ELR (cell line): Measurements from ENCODE around the gene CRELD1.
A peak's percentile ranks its signal among the peaks of the same experiment; 100 is the strongest.

Experiments
- DNase-seq: peaks from one replicate; pipeline ENCODE4 v3.0.0-alpha.2; 2015; ENCODE audit warnings: low read depth

Gene CRELD1

DNA sequence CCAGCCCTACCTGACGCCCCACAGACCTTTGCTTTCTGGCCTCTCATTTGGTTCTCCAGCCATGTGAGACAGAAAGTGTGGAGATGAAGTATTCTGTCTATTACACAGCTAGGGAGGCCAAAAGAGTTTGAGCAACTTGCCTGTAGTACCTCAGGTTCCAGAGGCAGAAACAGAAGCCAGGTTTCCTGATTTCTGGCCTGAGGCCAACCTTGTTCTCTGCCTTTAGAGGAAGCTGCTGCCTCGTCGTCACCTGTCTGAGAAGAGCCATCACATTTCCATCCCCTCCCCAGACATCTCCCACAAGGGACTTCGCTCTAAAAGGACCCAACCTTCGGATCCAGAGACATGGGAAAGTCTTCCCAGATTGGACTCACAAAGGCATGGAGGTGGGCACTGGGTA, 27.2 kb upstream of the CRELD1 start:
- no peak for DNase-seq

DNA sequence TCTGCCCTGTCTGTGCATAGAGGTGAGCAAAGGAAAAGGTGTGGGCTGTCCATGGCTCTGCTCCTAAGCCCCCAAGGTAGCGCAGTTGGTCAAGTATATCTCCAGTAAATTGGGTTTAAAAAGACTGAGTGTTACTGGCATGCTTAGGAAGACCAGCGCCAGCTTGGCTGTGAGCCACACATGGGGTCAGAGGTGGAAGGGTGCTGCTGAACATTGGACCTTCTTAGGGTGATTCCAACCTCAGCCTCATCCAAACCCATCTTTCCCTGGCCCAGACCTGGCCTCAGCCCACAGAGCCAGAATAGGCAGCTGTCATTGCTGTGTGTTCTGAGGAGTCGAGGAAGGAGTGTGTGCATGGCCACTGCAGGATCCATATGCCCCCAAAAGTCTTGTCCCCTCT, 25.3 kb upstream of the CRELD1 start:
- DNase-seq, result no peak

DNA sequence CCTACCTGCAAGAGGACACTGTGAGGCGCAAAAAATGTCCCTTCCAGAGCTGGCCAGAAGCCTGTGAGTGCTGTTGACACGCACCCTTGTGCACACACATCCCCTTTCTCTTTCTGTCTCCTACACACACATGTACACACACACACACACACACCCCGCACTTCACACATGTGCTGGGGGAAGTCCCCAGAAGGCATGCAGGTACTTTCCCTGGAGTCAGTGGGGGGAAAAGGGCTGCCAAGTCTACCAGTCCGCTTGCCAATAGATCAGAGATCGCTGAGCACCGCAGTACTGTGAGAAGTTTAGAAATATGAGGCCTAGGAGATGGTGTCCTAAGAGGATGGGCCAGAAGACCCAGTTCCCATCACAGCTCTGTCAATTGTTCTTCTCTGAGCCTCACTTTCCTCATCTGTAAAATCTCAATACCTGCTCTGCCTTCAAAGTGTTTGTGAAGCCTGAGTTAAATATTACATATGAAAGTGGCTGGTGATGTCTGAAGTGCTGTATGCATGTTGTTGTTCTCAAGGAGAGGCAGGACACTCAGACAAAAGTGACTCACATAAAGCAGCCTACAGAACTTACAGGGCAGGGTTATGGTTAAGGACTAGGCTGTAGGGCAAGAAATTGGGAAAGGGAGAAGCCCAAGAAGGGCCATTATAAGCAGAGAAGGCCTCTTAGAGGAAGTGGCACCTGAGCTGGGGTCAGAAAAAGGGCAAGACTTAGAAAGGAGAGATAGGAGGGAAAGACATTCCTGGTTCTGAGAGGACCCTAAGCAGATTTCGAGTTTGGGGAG, 24.2 kb upstream of the CRELD1 start:
- no peak for DNase-seq

DNA sequence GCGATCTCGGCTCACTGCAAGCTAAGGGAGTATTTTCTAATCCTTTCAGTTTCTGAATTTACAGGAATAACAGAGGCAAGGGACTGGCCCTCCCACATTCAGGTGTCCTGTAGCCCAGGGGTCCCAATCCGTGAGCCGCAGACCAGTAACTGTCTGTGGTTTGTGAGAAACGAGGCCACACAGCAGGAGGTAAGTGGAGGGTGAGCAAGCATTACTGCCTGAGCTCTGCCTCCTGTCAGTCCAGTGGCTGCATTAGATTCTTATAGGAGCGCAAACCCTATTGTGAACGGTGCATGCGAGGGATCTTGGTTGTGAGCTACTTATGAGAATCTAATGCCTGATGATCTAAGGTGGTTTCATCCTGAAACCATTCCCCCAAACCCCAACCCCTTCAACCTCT, 21.8 kb upstream of the CRELD1 start:
- no peak for DNase-seq

DNA sequence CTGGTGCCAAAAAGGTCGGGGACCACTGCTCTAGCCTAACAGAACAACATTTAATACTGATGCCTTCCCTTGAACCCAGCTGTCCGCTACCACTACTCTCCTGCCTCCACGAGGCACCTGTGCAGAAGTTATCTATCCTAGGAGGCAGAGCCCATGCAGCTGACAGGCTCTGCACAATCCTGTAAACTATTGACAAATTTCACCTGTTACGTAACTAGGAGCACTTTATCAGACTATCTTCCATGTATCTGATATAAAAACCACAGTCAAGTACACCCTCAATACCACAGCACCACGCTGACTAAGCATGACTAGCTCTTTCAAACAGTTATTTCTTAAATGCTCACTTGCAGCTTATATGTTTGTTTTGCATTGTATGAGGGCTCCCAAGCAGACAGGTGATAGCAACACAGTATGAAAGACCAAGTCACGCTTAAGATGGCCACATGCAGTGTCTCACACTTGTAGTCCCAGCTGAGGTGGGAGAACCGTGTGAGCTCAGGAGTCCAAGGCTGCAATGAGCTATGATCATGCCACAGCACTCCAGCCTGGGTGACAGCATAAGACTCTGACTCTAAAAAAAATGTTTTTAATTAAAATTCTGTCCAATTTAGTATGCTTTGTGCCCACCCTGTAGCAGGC, 21.2 kb upstream of the CRELD1 start:
- peak; percentile 79 for DNase-seq

DNA sequence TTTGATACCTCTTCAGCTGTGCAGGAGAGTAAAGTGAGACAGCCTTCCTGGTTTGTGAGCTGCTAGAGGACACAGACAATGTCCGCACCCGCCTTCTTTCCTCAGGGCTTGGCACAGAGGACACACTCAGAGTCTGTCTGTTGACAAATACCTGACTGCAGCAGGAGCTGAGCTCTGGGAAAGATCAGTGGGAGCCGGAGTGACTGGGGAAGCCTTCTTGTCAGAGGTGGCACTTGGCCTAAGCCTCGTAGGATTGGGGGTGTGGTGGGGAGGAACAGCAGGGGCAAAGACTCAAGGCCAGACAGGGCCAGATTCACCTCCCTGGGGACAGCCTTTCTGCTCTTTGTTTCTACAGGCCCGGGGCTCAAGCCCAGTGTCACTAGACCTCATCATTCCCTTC, 20.0 kb upstream of the CRELD1 start:
- DNase-seq, result no peak

DNA sequence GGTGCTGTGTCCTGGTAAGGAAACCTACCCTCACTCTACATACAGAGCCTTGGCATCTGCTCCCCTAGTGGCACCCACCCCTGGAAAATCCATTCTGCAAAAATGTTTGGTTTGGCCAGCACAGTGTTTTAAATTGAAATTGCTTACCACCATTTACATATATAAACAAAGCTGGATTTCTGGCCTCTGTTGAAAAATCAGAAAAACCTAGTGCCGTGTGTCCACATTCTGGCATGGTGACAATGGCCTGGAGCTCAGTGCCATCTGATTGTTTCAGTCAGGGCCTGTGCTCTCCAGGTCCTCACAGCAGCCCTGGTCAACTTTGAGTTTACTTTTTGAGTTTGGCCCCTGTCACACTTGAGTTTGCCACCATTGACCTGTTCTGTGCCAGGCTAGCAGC, 19.6 kb upstream of the CRELD1 start:
- DNase-seq, result no peak

DNA sequence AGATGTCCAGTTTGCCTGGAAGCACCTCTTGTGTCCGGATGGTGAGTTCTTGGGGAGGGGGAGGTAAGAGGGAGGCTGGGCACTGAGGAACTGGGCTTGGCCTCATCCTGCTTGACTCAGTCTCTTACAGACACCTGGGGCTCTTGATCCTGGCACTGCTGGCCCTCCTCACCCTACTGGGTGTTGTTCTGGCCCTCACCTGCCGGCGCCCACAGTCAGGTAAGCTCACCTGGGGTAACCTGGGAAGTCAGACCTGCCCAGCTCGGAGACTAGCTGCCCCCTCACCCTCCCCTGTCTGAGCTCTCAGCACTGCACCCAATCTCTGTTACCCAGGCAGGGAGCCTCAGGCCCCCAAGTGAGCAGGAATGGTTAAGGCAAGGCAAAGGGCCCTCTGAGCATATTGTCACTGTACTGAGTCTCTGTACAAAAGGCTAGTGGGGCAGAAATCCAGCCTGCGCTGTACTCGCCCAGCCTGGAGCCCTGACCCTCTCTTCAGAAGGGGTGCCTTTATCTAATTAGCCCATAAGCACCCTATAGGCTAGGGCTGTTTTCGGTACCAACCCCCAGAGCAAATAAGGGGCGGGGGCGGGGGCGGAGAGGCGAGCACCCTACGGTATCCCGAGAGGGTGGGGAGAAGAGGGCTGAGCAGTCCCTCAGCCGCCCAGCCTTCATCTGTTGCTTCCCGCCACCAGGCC, 18.9 kb upstream of the CRELD1 start:
- DNase-seq, result no peak

DNA sequence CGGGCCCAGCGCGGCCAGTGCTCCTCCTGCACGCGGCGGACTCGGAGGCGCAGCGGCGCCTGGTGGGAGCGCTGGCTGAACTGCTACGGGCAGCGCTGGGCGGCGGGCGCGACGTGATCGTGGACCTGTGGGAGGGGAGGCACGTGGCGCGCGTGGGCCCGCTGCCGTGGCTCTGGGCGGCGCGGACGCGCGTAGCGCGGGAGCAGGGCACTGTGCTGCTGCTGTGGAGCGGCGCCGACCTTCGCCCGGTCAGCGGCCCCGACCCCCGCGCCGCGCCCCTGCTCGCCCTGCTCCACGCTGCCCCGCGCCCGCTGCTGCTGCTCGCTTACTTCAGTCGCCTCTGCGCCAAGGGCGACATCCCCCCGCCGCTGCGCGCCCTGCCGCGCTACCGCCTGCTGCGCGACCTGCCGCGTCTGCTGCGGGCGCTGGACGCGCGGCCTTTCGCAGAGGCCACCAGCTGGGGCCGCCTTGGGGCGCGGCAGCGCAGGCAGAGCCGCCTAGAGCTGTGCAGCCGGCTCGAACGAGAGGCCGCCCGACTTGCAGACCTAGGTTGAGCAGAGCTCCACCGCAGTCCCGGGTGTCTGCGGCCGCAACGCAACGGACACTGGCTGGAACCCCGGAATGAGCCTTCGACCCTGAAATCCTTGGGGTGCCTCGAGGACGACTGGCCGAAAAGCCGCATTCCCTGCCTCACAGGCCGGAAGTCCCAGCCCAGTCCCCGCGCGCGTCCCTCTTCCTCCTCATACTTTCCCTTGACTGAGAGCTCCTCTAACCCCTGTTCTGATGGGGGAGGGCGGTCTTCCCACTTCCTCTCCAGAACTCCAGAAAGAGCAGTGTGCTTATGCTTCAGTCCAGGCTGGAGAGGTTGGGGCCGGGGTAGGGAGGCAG, 18.1 kb upstream of the CRELD1 start:
- peak; percentile 71 for DNase-seq

DNA sequence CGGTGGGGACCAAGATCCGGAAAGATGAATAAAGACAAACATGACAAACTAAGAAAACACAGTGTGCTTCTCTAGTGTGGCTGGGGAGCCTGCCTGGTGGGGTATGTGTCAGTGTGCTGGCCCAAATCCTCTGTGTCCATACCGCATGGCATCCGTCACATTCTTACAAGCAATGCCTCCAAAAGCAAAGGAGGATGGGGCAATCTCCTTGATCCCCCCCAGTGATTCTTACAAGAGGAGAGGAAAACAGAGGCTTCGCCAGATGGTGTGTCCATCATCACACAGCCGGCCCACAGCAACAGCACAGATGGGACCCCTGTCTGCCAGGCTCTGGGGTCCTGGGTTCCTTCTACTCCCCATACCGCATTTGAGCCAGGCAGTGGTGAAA, 17.3 kb upstream of the CRELD1 start:
- DNase-seq, result peak; percentile 56

DNA sequence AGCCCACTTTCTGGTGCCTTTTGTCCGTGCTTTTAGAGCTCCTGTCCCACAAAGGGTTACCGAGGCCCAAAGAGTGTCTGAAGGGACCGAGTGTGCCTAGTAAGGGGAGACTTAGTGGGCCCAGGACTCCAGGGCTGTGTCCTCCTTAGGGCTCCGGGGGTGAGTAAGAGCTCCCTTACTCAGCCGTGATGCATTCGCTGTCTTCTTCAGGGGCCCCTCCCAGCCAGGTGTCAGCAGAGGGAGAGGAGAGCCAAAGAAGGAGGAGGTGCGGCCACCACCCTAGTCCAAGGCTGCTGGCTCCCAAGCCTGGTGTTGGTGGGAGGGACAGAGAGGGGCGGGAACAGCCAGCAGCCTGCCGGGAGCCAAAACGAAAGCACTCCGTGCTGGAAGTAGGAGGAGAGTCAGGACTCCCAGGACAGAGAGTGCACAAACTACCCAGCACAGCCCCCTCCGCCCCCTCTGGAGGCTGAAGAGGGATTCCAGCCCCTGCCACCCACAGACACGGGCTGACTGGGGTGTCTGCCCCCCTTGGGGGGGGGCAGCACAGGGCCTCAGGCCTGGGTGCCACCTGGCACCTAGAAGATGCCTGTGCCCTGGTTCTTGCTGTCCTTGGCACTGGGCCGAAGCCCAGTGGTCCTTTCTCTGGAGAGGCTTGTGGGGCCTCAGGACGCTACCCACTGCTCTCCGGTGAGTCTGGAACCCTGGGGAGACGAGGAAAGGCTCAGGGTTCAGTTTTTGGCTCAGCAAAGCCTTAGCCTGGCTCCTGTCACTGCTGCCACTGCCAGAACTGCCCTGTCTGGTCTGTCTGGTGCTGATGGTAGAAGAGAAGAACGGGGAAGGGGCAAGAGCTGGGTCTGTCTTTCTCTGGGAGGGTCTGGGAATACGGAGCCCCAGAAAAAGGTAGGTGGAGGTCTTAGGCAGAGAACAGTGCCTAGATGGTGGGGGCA, 16.6 kb upstream of the CRELD1 start, which contains the start of gene IL17RC:
TSS of gene IL17RC (plus strand) at position 365 of the 947 bp plus-strand sequence. CDS start at position 583, 218 bp downstream.
- DNase-seq, result peak; percentile 94

DNA sequence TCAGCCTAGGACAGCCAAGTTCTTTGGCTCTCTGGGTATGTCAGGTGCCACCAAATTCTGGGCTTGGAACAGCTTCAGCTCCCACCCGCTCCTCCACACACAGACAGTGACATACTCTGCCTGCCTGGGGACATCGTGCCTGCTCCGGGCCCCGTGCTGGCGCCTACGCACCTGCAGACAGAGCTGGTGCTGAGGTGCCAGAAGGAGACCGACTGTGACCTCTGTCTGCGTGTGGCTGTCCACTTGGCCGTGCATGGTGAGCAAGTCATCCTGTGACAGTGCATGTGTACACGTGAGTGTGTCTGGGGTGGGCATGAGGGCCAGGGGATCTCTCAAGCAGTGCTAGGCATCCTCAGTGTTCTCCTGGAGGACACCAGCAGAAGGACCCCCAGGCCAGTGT, 15.8 kb upstream of the CRELD1 start:
- no peak for DNase-seq

DNA sequence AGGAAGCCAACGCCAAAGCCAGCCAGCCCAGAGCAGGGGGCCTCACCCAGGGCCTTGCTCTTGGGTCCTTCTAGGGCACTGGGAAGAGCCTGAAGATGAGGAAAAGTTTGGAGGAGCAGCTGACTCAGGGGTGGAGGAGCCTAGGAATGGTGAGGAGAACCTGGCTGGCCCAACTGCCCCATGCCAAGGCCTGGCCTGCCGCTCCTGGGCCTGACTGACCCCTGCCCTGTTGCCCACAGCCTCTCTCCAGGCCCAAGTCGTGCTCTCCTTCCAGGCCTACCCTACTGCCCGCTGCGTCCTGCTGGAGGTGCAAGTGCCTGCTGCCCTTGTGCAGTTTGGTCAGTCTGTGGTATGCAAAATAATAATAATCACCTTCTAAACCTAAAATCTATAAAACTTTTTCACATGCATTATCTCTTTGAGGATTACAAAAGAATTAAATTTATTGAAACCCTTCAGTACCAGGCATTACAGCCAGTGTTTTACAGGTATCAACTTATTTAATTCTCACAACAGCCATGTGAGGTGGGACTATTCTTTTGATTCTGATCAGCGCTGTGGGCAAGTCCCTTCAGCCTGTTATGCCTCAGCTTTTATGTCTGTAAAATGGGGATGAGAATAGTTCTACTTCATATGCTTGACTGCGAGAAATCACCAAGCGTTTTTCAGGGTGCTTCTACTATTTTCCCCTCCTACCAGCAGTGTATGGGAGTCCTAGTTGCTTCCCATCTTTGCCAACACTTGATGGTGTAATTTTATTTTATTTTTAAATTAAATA, 15.2 kb upstream of the CRELD1 start:
- DNase-seq, result no peak

DNA sequence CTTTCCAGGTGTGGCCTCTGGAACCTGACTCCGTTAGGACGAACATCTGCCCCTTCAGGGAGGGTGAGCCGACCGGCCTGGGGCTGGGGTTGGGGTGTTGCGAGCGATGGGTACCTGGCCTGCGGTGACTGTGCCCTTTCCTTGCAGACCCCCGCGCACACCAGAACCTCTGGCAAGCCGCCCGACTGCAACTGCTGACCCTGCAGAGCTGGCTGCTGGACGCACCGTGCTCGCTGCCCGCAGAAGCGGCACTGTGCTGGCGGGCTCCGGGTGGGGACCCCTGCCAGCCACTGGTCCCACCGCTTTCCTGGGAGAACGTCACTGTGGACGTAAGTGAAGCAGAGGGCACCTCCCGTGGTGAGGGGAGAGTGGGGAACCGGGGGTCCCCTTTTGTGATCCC, 5.5 kb upstream of the CRELD1 start:
- DNase-seq, result no peak

DNA sequence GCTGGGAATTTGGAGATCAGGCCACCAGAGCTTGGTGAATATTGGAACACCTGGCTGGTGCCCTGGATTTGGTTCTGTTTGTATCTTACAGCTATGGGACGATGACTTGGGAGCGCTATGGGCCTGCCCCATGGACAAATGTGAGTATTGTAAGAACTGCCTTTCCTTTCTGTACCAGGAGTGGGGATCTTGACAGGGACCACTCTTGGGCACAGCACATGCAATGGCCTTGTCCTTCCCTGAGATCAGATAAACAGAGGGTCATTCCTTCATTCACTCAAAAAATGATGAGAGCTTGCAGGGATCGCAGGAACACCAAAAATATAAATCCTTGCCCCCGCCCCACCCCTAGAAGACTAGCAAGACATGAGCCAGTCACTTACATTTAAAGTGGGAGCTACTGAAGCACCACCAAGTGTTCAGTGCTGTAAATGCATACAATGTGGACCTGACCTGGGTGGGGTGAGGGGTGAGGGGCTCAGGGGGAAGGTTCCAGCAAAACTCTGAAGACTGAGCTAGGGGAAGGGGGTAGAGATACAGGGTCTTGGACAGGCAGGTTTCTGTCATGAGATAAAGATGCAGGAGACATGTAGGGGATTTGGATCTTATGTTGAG, 2.7 kb upstream of the CRELD1 start:
- DNase-seq, result peak; percentile 17

DNA sequence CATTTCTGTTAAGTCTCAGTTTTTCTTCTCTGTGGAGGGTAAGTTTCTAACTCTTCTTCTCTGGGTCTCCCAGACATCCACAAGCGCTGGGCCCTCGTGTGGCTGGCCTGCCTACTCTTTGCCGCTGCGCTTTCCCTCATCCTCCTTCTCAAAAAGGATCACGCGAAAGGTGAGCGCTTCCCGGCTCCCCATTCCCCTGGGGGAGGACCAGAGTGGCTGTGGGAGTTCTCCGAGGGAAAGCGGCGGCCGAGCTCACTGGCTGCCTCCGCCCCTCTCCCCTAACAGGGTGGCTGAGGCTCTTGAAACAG, 1.1 kb upstream of the CRELD1 start:
- DNase-seq, result no peak

DNA sequence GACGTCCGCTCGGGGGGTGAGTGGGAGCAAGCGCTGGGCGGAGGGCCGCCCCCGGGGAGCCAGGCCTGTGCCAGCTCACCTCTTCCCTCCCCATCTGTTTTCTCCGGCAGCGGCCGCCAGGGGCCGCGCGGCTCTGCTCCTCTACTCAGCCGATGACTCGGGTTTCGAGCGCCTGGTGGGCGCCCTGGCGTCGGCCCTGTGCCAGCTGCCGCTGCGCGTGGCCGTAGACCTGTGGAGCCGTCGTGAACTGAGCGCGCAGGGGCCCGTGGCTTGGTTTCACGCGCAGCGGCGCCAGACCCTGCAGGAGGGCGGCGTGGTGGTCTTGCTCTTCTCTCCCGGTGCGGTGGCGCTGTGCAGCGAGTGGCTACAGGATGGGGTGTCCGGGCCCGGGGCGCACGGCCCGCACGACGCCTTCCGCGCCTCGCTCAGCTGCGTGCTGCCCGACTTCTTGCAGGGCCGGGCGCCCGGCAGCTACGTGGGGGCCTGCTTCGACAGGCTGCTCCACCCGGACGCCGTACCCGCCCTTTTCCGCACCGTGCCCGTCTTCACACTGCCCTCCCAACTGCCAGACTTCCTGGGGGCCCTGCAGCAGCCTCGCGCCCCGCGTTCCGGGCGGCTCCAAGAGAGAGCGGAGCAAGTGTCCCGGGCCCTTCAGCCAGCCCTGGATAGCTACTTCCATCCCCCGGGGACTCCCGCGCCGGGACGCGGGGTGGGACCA, 632 bp upstream of the CRELD1 start:
- DNase-seq, result peak; percentile 84

DNA sequence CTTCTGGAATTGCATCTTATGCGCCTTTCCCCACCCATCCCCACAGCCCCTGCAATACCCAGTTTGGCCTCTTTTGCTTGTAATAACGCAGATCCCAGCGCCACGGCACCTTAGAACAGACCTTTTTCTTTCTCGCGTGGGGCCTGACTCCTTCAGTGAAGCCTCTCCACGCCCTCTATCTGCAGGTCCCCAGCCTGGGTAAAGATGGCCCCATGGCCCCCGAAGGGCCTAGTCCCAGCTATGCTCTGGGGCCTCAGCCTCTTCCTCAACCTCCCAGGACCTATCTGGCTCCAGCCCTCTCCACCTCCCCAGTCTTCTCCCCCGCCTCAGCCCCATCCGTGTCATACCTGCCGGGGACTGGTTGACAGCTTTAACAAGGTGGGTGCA, 594 bp downstream of the CRELD1 start:
- DNase-seq, result peak; percentile 49

DNA sequence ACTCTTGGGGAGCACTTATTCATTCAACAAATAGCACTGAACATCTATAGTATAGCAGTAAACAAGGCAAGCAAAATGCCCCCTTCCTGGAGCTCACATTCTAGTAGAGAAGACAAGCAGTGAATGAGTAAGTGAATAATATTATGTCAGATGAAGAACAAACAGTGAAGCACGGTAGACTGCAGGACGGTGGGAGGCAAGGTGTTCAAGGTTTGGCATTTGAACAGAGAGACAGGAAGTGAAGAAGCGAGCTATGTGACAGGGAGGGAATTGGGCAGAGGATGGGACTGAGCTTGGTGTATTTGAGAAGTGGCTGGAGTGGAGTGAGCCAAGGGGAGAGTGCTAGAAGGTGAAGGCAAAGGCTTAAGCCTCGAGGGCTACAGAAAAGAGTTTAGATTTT, 1.4 kb downstream of the CRELD1 start:
- no peak for DNase-seq
